MM.1S (cell line): ENCODE results near the gene PTMS.

Experiments
- DNase-seq: peaks from one replicate; pipeline ENCODE4 v3.0.0-alpha.2; 2015
- H2AFZ ChIP-seq: fragments of 300-600 bp; sonication (generic); 2 replicates; pipeline ENCODE4 v1.6.0; 2016; ENCODE audit warnings: antibody characterized with exemption, low read length
- H3F3A ChIP-seq: fragments of 300-600 bp; sonication (generic); 2 replicates; pipeline ENCODE4 v1.6.1; 2016; ENCODE audit warnings: mild to moderate bottlenecking, antibody characterized with exemption, low read length, moderate library complexity, mixed read lengths; ENCODE audit not compliant: insufficient read depth
- H3K27ac ChIP-seq: fragments of 300-600 bp; sonication (generic); 2 replicates; pipeline ENCODE4 v1.5.1; 2016; ENCODE audit warnings: mild to moderate bottlenecking, low read length
- H3K27me3 ChIP-seq: fragments of 300-600 bp; sonication (generic); replicated peaks from 2 replicates; pipeline ENCODE4 v1.6.0; 2016; ENCODE audit warnings: low read length; ENCODE audit not compliant: insufficient read depth
- H3K36me3 ChIP-seq: fragments of 300-600 bp; sonication (generic); replicated peaks from 2 replicates; pipeline ENCODE4 v1.6.1; 2016; ENCODE audit warnings: mild to moderate bottlenecking, low read length, mixed read lengths; ENCODE audit not compliant: insufficient read depth
- H3K4me1 ChIP-seq: fragments of 300-600 bp; sonication (generic); 2 replicates; pipeline ENCODE4 v1.6.1; 2016; ENCODE audit warnings: low read length, mixed read lengths
- H3K4me2 ChIP-seq: fragments of 300-600 bp; sonication (generic); 2 replicates; pipeline ENCODE4 v1.6.0; 2016; ENCODE audit warnings: low read depth, low read length
- H3K4me3 ChIP-seq: fragments of 300-600 bp; sonication (generic); 2 replicates; pipeline ENCODE4 v1.5.1; 2016; ENCODE audit warnings: low read length, mixed read lengths
- H3K79me2 ChIP-seq: fragments of 300-600 bp; sonication (generic); 2 replicates; pipeline ENCODE4 v1.6.1; 2016; ENCODE audit warnings: mixed run types, low read length, mixed read lengths
- H3K9ac ChIP-seq: fragments of 300-600 bp; sonication (generic); 2 replicates; pipeline ENCODE4 v1.6.1; 2016; ENCODE audit warnings: low read length, mixed read lengths
- H3K9me2 ChIP-seq: fragments of 300-600 bp; sonication (generic); replicated peaks from 2 replicates; pipeline ENCODE4 v1.6.1; 2016; ENCODE audit warnings: mild to moderate bottlenecking, low read length, mixed read lengths; ENCODE audit not compliant: insufficient read depth
- H3K9me3 ChIP-seq: fragments of 300-600 bp; sonication (generic); replicated peaks from 2 replicates; pipeline ENCODE4 v1.6.1; 2016; ENCODE audit warnings: mild to moderate bottlenecking, low read length, mixed read lengths; ENCODE audit not compliant: insufficient read depth
- H4K20me1 ChIP-seq: fragments of 300-600 bp; sonication (generic); 2 replicates; pipeline ENCODE4 v1.6.1; 2016; ENCODE audit warnings: mild to moderate bottlenecking, low read length, moderate library complexity, mixed read lengths; ENCODE audit not compliant: insufficient read depth
- EZH2 ChIP-seq: fragments of 300-600 bp; sonication (generic); optimal IDR thresholded peaks from 2 replicates; pipeline ENCODE3; 2017; ENCODE audit warnings: low read depth, mild to moderate bottlenecking, antibody characterized with exemption, low read length, mixed read lengths
- EZH2phosphoT487 ChIP-seq: fragments of 300-600 bp; sonication (generic); IDR thresholded peaks from 2 replicates; pipeline ENCODE4 v1.6.1; 2018; ENCODE audit warnings: antibody characterized with exemption, low read length
- TF ChIP-seq, protein P1 (sequence below): fragments of 300-600 bp; sonication (generic); IDR thresholded peaks from 2 replicates; pipeline ENCODE4 v1.5.1; 2016; ENCODE audit warnings: antibody characterized with exemption, low read length, mixed read lengths

The PTMS gene

DNA sequence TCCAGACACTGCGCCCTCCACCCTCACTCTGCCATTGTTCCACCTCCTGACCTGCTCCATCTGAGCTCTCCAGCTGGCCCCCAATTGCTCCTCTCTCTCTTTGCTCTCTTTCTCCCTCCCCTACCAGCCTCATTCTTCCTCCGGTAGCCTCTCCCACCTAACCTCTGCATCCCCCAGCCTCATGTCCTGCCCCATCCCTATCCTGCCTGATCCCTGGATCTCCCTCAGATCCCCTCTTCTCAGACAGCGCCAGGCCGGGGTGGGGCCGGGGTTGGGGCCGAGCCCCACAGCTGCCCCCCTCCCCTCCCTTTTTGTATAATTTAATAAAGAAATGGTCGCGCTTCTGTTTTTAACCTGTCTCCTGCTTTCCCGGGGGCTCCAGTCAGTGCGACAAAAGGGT is 4.4 kb downstream of the PTMS start:
- H2AFZ ChIP-seq = no peak overlapping the region
- TF ChIP-seq EZH2 = no peak
- TF ChIP-seq EZH2phosphoT487 = no peak
- TF ChIP-seq, protein P1, sequence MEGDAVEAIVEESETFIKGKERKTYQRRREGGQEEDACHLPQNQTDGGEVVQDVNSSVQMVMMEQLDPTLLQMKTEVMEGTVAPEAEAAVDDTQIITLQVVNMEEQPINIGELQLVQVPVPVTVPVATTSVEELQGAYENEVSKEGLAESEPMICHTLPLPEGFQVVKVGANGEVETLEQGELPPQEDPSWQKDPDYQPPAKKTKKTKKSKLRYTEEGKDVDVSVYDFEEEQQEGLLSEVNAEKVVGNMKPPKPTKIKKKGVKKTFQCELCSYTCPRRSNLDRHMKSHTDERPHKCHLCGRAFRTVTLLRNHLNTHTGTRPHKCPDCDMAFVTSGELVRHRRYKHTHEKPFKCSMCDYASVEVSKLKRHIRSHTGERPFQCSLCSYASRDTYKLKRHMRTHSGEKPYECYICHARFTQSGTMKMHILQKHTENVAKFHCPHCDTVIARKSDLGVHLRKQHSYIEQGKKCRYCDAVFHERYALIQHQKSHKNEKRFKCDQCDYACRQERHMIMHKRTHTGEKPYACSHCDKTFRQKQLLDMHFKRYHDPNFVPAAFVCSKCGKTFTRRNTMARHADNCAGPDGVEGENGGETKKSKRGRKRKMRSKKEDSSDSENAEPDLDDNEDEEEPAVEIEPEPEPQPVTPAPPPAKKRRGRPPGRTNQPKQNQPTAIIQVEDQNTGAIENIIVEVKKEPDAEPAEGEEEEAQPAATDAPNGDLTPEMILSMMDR = no peak
- H3K79me2 ChIP-seq = no peaks in the 10 kb centered on the region
- DNase-seq = no peak
- peaks cover 4% of the 10 kb centered on the region; the same call in 1 of the 2 replicates for H3K4me1 ChIP-seq
- H3F3A ChIP-seq = peaks cover 5% of the 10 kb centered on the region; the same call in 1 of the 2 replicates
- no peaks in the 10 kb centered on the region for H4K20me1 ChIP-seq
- H3K9me2 ChIP-seq = no peaks in the 10 kb centered on the region
- H3K27ac ChIP-seq = no peak overlapping the region
- H3K9ac ChIP-seq = no peak overlapping the region
- no peaks in the 10 kb centered on the region for H3K9me3 ChIP-seq
- H3K27me3 ChIP-seq = peaks cover 3% of the 10 kb centered on the region
- no peak overlapping the region for H3K4me3 ChIP-seq
- no peaks in the 10 kb centered on the region for H3K36me3 ChIP-seq
- H3K4me2 ChIP-seq = no peak overlapping the region

DNA sequence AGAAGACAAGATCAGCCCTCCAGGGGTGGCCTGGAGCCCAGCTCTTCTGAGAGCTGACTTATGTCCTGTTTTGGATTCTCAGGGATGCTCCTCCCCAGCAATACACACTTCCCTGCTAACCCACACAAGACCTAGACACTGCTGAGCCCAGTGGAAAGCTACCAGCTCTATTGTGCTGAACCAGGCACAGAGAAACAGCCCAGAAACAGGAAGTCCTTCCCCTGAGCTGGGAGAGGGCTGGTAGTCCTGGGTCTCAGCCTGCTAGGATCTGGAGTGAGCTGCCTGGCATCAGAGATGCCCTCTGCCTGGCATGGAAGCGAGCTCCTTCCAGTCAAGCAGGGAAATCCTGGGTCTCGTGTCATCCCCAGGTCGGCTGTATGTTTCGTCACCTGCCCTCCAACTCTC is 4.9 kb downstream of the PTMS start:
- Histone ChIP-seq H3K79me2 (no peaks in the 10 kb centered on the region), H3K27ac (no peak overlapping the region), H4K20me1 (no peaks in the 10 kb centered on the region), H3K27me3 (no peaks in the 10 kb centered on the region; the same call in 1 of the 2 replicates), H3K36me3 (no peaks in the 10 kb centered on the region), H3K4me3 (no peak overlapping the region), H3K9me3 (no peaks in the 10 kb centered on the region), H2AFZ (no peak overlapping the region), H3K4me2 (no peak overlapping the region), H3K9ac (no peak overlapping the region), H3K4me1 (peaks cover 9% of the 10 kb centered on the region; the same call in 1 of the 2 replicates), H3F3A (0 out of 2 replicates have a peak, but pooled peaks cover 5% of the 10 kb centered on the region), H3K9me2 (no peaks in the 10 kb centered on the region)
- DNase-seq = no peak
- TF ChIP-seq EZH2 (no peak), EZH2phosphoT487 (no peak)
- TF ChIP-seq, protein P1 = no peak

DNA sequence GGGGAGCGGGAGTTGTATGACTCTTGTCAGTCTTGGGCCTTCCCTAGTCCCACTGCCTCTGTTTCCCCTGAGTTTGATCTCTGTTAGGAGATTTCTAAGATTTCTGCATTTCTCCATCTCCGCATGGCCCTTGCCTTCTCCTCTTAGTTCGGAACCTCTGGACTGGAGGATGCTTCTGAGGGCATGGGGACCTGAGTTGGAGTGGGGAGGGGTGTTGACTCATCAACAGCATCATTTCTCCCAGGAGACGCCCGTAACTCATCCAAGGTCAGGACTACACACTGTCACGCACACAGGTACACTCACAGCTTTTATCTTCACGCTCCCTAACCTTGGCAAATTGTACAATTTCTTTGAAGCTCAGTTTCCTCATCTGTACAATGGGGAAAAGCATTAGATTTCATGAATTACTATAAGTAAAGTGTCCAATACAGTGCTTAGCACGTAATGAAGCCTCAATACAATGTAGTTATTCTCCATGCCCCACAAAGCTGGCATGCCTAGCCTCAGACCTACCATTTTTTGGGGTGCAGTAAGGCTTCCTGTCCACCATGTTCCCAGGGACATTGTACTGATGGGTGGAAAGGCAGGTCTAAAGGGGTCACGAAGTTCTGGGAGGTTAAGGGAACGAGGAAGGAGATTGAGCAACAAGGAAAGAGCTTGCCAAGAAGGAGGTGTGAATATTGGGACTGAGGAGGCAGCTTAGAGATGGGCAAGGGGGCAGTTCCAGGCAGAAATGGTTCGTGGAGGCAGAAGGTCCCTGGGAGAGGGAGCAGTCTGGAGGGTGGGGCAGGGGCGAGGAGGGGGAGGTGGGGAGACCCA is 5.6 kb downstream of the PTMS start:
- no peak for DNase-seq
- H3K4me3 ChIP-seq = no peak overlapping the region
- 0 out of 2 replicates have a peak, but pooled peaks cover 5% of the 10 kb centered on the region for H3F3A ChIP-seq
- no peaks in the 10 kb centered on the region for H4K20me1 ChIP-seq
- H3K36me3 ChIP-seq = no peaks in the 10 kb centered on the region
- no peaks in the 10 kb centered on the region; the same call in 1 of the 2 replicates for H3K27me3 ChIP-seq
- no peaks in the 10 kb centered on the region for H3K9me2 ChIP-seq
- H3K4me2 ChIP-seq = no peak overlapping the region
- H3K9me3 ChIP-seq = no peaks in the 10 kb centered on the region
- no peak overlapping the region for H3K9ac ChIP-seq
- no peak for TF ChIP-seq EZH2
- TF ChIP-seq, protein P1 = no peak
- no peak for TF ChIP-seq EZH2phosphoT487
- H3K27ac ChIP-seq = no peak overlapping the region
- H2AFZ ChIP-seq = no peak overlapping the region
- H3K79me2 ChIP-seq = no peaks in the 10 kb centered on the region
- peaks cover 11% of the 10 kb centered on the region; the same call in 1 of the 2 replicates for H3K4me1 ChIP-seq
